HEK293 (cell line): ENCODE measurements around the gene TECTA.

Experiments used
- EGR2 ChIP-seq: fragments of 450-650 bp; formaldehyde crosslinking; IDR thresholded peaks from 2 replicates; pipeline ENCODE4 v1.5.1; 2016; ENCODE audit warnings: low read depth, missing biosample characterization, missing genetic modification characterization
- GLIS1 ChIP-seq: fragments of 450-650 bp; formaldehyde crosslinking; IDR thresholded peaks from 2 replicates; pipeline ENCODE4 v1.5.1; 2016; ENCODE audit warnings: missing biosample characterization, missing genetic modification characterization
- PRDM1 ChIP-seq: fragments of 450-650 bp; formaldehyde crosslinking; IDR thresholded peaks from 2 replicates; pipeline ENCODE4; 2016; ENCODE audit warnings: missing biosample characterization, missing genetic modification characterization
- SP2 ChIP-seq: fragments of 450-650 bp; formaldehyde crosslinking; IDR thresholded peaks from 2 replicates; pipeline ENCODE4 v1.5.1; 2016; ENCODE audit warnings: missing biosample characterization, missing genetic modification characterization
- ZIC2 ChIP-seq: fragments of 450-650 bp; formaldehyde crosslinking; IDR thresholded peaks from 2 replicates; pipeline ENCODE4 v1.5.1; 2016; ENCODE audit warnings: missing biosample characterization, missing genetic modification characterization
- ZNF155 ChIP-seq: fragments of 450-650 bp; formaldehyde crosslinking; IDR thresholded peaks from 2 replicates; pipeline ENCODE4 v1.5.1; 2016; ENCODE audit warnings: missing biosample characterization, missing genetic modification characterization
- ZNF19 ChIP-seq: fragments of 450-650 bp; formaldehyde crosslinking; IDR thresholded peaks from 2 replicates; pipeline ENCODE4; 2016; ENCODE audit warnings: missing biosample characterization, missing genetic modification characterization, low read depth
- ZNF248 ChIP-seq: fragments of 450-650 bp; formaldehyde crosslinking; IDR thresholded peaks from 2 replicates; pipeline ENCODE4 v1.5.1; 2017; ENCODE audit warnings: missing biosample characterization, missing genetic modification characterization
- ZNF292 ChIP-seq: fragments of 450-650 bp; formaldehyde crosslinking; IDR thresholded peaks from 2 replicates; pipeline ENCODE4 v1.5.1; 2016; ENCODE audit warnings: low read depth, missing biosample characterization, missing genetic modification characterization, borderline replicate concordance
- ZNF302 ChIP-seq: fragments of 450-650 bp; formaldehyde crosslinking; IDR thresholded peaks from 2 replicates; pipeline ENCODE4 v1.5.1; 2016; ENCODE audit warnings: missing biosample characterization, missing genetic modification characterization, low read depth
- ZNF791 ChIP-seq: fragments of 450-650 bp; formaldehyde crosslinking; IDR thresholded peaks from 2 replicates; pipeline ENCODE4 v1.5.1; 2016; ENCODE audit warnings: missing biosample characterization, missing genetic modification characterization
- ZNF837 ChIP-seq: fragments of 450-650 bp; formaldehyde crosslinking; IDR thresholded peaks from 2 replicates; pipeline ENCODE4 v1.5.1; 2016; ENCODE audit warnings: missing biosample characterization, missing genetic modification characterization
- TF ChIP-seq, protein P1 (sequence below): fragments of 450-650 bp; formaldehyde crosslinking; IDR thresholded peaks from 2 replicates; pipeline ENCODE4 v1.5.1; 2016; ENCODE audit warnings: missing biosample characterization, missing genetic modification characterization

DNA sequence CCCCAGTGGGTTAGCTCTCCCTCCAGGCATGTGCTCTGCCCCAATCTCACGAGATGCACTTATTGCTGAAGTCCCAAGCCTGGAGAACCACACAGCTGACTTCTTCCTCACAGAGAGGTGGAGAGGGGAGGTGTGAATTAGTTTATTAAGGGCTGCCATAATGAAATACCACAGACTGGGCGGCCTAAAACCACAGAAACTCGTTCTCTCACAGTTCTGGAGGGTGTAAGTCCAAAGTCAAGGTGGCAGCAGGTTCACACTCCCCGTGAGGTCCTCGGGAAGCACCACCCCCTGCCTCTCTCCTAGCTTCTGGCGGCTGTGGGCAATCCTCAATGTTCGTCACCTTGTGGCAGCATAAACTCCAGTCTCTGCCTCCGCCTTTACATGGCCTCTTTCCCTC is 39.3 kb downstream of the TECTA start:
- TF ChIP-seq GLIS1 (no peak), ZNF302 (tag by site-specific recombination) (no peak), SP2 (tag by site-specific recombination) (no peak), ZNF791 (tag by site-specific recombination) (no peak), ZNF837 (no peak), EGR2 (tag by site-specific recombination) (no peak), ZIC2 (tag by site-specific recombination) (no peak), ZNF155 (no peak), ZNF292 (tag by site-specific recombination) (no peak), ZNF248 (tag by site-specific recombination) (no peak), PRDM1 (tag by site-specific recombination) (no peak), ZNF19 (tag by site-specific recombination) (no peak)
- TF ChIP-seq, protein P1, sequence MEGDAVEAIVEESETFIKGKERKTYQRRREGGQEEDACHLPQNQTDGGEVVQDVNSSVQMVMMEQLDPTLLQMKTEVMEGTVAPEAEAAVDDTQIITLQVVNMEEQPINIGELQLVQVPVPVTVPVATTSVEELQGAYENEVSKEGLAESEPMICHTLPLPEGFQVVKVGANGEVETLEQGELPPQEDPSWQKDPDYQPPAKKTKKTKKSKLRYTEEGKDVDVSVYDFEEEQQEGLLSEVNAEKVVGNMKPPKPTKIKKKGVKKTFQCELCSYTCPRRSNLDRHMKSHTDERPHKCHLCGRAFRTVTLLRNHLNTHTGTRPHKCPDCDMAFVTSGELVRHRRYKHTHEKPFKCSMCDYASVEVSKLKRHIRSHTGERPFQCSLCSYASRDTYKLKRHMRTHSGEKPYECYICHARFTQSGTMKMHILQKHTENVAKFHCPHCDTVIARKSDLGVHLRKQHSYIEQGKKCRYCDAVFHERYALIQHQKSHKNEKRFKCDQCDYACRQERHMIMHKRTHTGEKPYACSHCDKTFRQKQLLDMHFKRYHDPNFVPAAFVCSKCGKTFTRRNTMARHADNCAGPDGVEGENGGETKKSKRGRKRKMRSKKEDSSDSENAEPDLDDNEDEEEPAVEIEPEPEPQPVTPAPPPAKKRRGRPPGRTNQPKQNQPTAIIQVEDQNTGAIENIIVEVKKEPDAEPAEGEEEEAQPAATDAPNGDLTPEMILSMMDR (tag by site-specific recombination): no peak
